Neural progenitor cell (in vitro differentiated cells): ENCODE data around the gene TBC1D7.

Source experiments
- CTCF ChIP-seq: fragments of 200-600 bp; sonication (generic); IDR thresholded peaks from 2 replicates; pipeline ENCODE4 v1.5.1; 2017; ENCODE audit warnings: antibody characterized with exemption, mild to moderate bottlenecking
- EZH2phosphoT487 ChIP-seq: fragments of 200-600 bp; sonication (generic); IDR thresholded peaks from 2 replicates; pipeline ENCODE4 v1.6.1; 2017; ENCODE audit warnings: antibody characterized with exemption

DNA sequence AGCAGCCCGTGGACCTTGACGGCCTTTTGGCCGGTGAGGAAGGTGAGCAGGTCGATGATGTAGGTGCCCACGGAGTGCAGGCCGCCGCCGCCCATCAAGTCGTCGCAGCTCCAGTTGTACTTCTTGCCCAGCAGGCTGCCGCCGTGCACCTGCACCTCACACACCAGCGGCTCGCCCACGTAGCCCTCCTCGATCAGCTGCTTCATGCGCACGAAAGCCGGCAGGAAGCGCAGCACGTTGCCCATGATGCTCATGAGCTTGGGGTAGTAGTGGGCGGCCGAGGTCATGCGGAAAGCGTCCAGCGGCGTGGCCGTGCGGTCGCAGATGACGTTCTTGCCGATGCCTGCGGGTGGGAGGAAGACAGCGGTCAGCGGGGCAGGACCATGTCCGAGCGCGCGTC lies 37.0 kb upstream of the TBC1D7 start:
- TF ChIP-seq CTCF (no peak), EZH2phosphoT487 (no peak)
